Measurements from ENCODE around the gene SLC10A3. TPM values are rescaled to one million over a fixed set of nuclear protein-coding genes. Genes with fewer than 3 reads are reported as not detected.

The SLC10A3 gene
- total and polyA plus RNA-seq, 2 donors (not counting 1 experiment from before 2014, with no cell fraction given): 17.9 to 36.9 TPM

- peak overlapping the region; percentile 74 for H3K27ac Mint-ChIP-seq
- H3K9me3 Mint-ChIP-seq (ENCODE audit: insufficient read depth): no peaks in the 10 kb centered on the region
- peaks cover 0 to 18% of the 10 kb centered on the region in 2 experiments for H3K36me3 ChIP-seq (replicated peaks in 1 of 2; ENCODE audit: control extremely low read depth in 1 of 2, control insufficient read depth in 1 of 2, extremely low read depth in 1 of 2, insufficient read depth in 2 of 2, low read length in 1 of 2)
- ChIA-PET POLR2A (interaction anchor here (0.9 to 3.0 kb wide), 3 partner anchors 76 to 160 kb away, joined by 3 to 11 read pairs (median 3); partner anchors contain the start of gene RPL10), CTCF (interaction anchor here (0.8 to 5.7 kb wide), 4 partner anchors 9 to 587 kb away, joined by 3 to 45 read pairs (median 10); partner anchors contain the start of genes FLNA and RPL10)
- no peaks in the 10 kb centered on the region for H4K20me1 ChIP-seq (ENCODE audit: control insufficient read depth, insufficient read depth, low read length, poor library complexity, severe bottlenecking)
- TF ChIP-seq EZH2 (IDR thresholded peaks at IDR 0.05; ENCODE audit: borderline replicate concordance, insufficient read depth, low read depth, low read length, poor library complexity, severe bottlenecking) (no peak), CTCF (IDR thresholded peaks at IDR 0.05) (peak; percentile 86)
- DNase-seq (peak; percentile 88), ATAC-seq (ENCODE audit: low read depth) (peak; percentile 99)
- H3K4me1 Mint-ChIP-seq: peaks cover 5% of the 10 kb centered on the region
- peaks cover 4 to 8% of the 10 kb centered on the region in 2 donors for H3K4me1 ChIP-seq (ENCODE audit: control insufficient read depth in 2 of 2, insufficient read depth in 2 of 2, low read length in 2 of 2)
- peak overlapping the region; percentile 55 for H3K4me2 ChIP-seq (replicated peaks; ENCODE audit: low read depth, low read length, poor library complexity, severe bottlenecking)
- no peaks in the 10 kb centered on the region for H3K27me3 Mint-ChIP-seq
- intact Hi-C loops (cut with micrococcal nuclease): loop anchor here (1.0 kb wide), 1 partner anchor 160 kb away; the partner anchor contains the start of gene FLNA
- H3K27me3 ChIP-seq (replicated peaks in 1 of 4; ENCODE audit: control extremely low read depth in 1 of 4, control insufficient read depth in 3 of 4, insufficient read depth in 4 of 4, low read length in 3 of 4): no peaks in the 10 kb centered on the region
- H3K9ac ChIP-seq (ENCODE audit: low read length): no peak overlapping the region
- no peak overlapping the region for H3K4me3 ChIP-seq (ENCODE audit: control extremely low read depth in 1 of 5, extremely low read depth in 1 of 5, insufficient read depth in 1 of 5, low read depth in 2 of 5, low read length in 4 of 5)
- peaks cover 9% of the 10 kb centered on the region for H3K79me2 ChIP-seq (ENCODE audit: control insufficient read depth, insufficient read depth, low read length)
- WGBS (ENCODE audit: insufficient coverage): 37% methylated on average over 26 of the region's 34 CpGs
- H3K9me3 ChIP-seq (ENCODE audit: control extremely low read depth in 1 of 3, control insufficient read depth in 2 of 3, insufficient read depth in 1 of 3, low read length in 2 of 3): no peaks in the 10 kb centered on the region
- peak overlapping the region; percentile 44 to 61 for H3K27ac ChIP-seq (ENCODE audit: low read length in 2 of 2)
- no peak overlapping the region for H3K4me3 Mint-ChIP-seq
- no peak overlapping the region for H2AFZ ChIP-seq (ENCODE audit: insufficient read depth, low read depth, low read length, poor library complexity, severe bottlenecking)
Observed at GRCh38 chrX:154534526-154535322, 44.3 kb upstream of the SLC10A3 start.

- Histone ChIP-seq H3K9me3 (ENCODE audit: control extremely low read depth in 1 of 3, control insufficient read depth in 2 of 3, insufficient read depth in 1 of 3, low read length in 2 of 3) (no peaks in the 10 kb centered on the region), H3K27me3 (replicated peaks in 1 of 4; ENCODE audit: control extremely low read depth in 1 of 4, control insufficient read depth in 3 of 4, insufficient read depth in 4 of 4, low read length in 3 of 4) (no peaks in the 10 kb centered on the region), H3K4me1 (ENCODE audit: control insufficient read depth in 2 of 2, insufficient read depth in 2 of 2, low read length in 2 of 2) (peaks cover 4 to 10% of the 10 kb centered on the region in 2 donors), H3K36me3 (replicated peaks in 1 of 2; ENCODE audit: control extremely low read depth in 1 of 2, control insufficient read depth in 1 of 2, extremely low read depth in 1 of 2, insufficient read depth in 2 of 2, low read length in 1 of 2) (peaks cover 0 to 18% of the 10 kb centered on the region in 2 experiments), H4K20me1 (ENCODE audit: control insufficient read depth, insufficient read depth, low read length, poor library complexity, severe bottlenecking) (no peaks in the 10 kb centered on the region), H3K4me3 (ENCODE audit: control extremely low read depth in 1 of 5, extremely low read depth in 1 of 5, insufficient read depth in 1 of 5, low read depth in 2 of 5, low read length in 4 of 5) (no peak overlapping the region), H3K9ac (ENCODE audit: low read length) (no peak overlapping the region), H3K27ac (ENCODE audit: low read length in 2 of 2) (no peak overlapping the region), H3K4me2 (replicated peaks; ENCODE audit: low read depth, low read length, poor library complexity, severe bottlenecking) (no peak overlapping the region), H3K79me2 (ENCODE audit: control insufficient read depth, insufficient read depth, low read length) (peaks cover 9% of the 10 kb centered on the region), H2AFZ (ENCODE audit: insufficient read depth, low read depth, low read length, poor library complexity, severe bottlenecking) (no peak overlapping the region)
- ATAC-seq (ENCODE audit: low read depth) (no peak), DNase-seq (no peak)
- CTCF ChIA-PET: interaction anchor here (0.7 to 5.7 kb wide), 4 partner anchors 14 to 519 kb away, joined by 3 to 45 read pairs (median 10); partner anchors contain the start of genes FLNA and RPL10
- Mint-ChIP-seq H3K9me3 (ENCODE audit: insufficient read depth) (no peaks in the 10 kb centered on the region), H3K27me3 (no peaks in the 10 kb centered on the region), H3K4me3 (no peak overlapping the region), H3K4me1 (peaks cover 5% of the 10 kb centered on the region), H3K27ac (peak overlapping the region; percentile 15)
- POLR2A ChIA-PET: interaction anchor here (3.0 kb wide), 1 partner anchor 134 kb away, joined by 11 read pairs; the partner anchor contains the start of gene RPL10
- intact Hi-C loops (cut with micrococcal nuclease): no loop called here
- no peak for TF ChIP-seq CTCF (IDR thresholded peaks at IDR 0.05)
- TF ChIP-seq EZH2 (IDR thresholded peaks at IDR 0.05; ENCODE audit: borderline replicate concordance, insufficient read depth, low read depth, low read length, poor library complexity, severe bottlenecking): no peak
- WGBS (ENCODE audit: insufficient coverage): 97% methylated on average over 21 of the region's 23 CpGs
Observed at GRCh38 chrX:154532690-154533089, 42.3 kb upstream of the SLC10A3 start.

Data from B cell (primary cell).